Activated T-helper 2 cell treated with anti-CD3 and anti-CD28 coated beads, Interferon-gamma antibody, Interleukin-2, Interleukin-4, amounts not matched to agents 10 μg/mL and 5 μg/mL and 100 μg/mL, durations not matched to agents 14 hours and 24 hours and 36 hours (primary cell): Measurements from ENCODE around the gene PRIM2. TPM values are rescaled to one million over a fixed set of nuclear protein-coding genes. Genes with fewer than 3 reads are reported as not detected.
"Not testable (repeated sequence)": the region's sequence is repeated elsewhere in the genome, so short reads cannot be mapped to it uniquely, and the experiment has no call there.

Experiments
- DNase-seq: peaks from one replicate; pipeline ENCODE4 v3.0.0; 2021; ENCODE audit warnings: low spot score
- H3K27ac Mint-ChIP-seq: one replicate; pipeline ENCODE4 v1.8.0; 2021; ENCODE audit warnings: mixed read lengths
- H3K27me3 Mint-ChIP-seq: one replicate; pipeline ENCODE4 v1.8.0; 2021; ENCODE audit warnings: low read depth, mixed read lengths
- H3K36me3 Mint-ChIP-seq: one replicate; pipeline ENCODE4 v1.8.0; 2021; ENCODE audit warnings: low read depth, mixed read lengths
- H3K4me1 Mint-ChIP-seq: one replicate; pipeline ENCODE4 v1.8.0; 2021; ENCODE audit warnings: low read depth, mixed read lengths
- H3K4me3 Mint-ChIP-seq: one replicate; pipeline ENCODE4 v1.8.0; 2021; ENCODE audit warnings: low read depth, mild to moderate bottlenecking, moderate library complexity, mixed read lengths
- H3K9me3 Mint-ChIP-seq: one replicate; pipeline ENCODE4 v1.8.0; 2021; ENCODE audit warnings: mixed read lengths
- intact Hi-C: fragments of 100-400 bp; cut with micrococcal nuclease; formaldehyde crosslinking; loops from one replicate; pipeline ENCODE4 v1.15.1; 2023
- total RNA-seq: library from RNA; stranded (reverse); gene quantifications from 2 replicates; pipeline ENCODE4 v1.2.3, GENCODE V29; 2022

Gene PRIM2
- total RNA-seq, 1 donor from 2014 or later = 37.9 TPM

- H3K9me3 Mint-ChIP-seq, H3K27me3 Mint-ChIP-seq, H3K4me3 Mint-ChIP-seq, intact Hi-C loops, DNase-seq, H3K27ac Mint-ChIP-seq: not testable (repeated sequence)
- Mint-ChIP-seq H3K4me1 (peaks cover 17% of the 10 kb centered on the region), H3K36me3 (peaks cover 11% of the 10 kb centered on the region)
These were observed 127.4 kb downstream of the PRIM2 start for GRCh38 chr6:57444787-57445186.

- Mint-ChIP-seq H3K36me3 (peaks cover 11% of the 10 kb centered on the region), H3K4me1 (peaks cover 17% of the 10 kb centered on the region)
- H3K9me3 Mint-ChIP-seq, H3K27me3 Mint-ChIP-seq, DNase-seq, H3K4me3 Mint-ChIP-seq, H3K27ac Mint-ChIP-seq, intact Hi-C loops: not testable (repeated sequence)
These were observed 127.9 kb downstream of the PRIM2 start for GRCh38 chr6:57445379-57445778.

GRCh38 chr6:57445790-57446468 is 128.5 kb downstream of the PRIM2 start:
- intact Hi-C loops, H3K27ac Mint-ChIP-seq, DNase-seq, H3K9me3 Mint-ChIP-seq, H3K27me3 Mint-ChIP-seq, H3K4me3 Mint-ChIP-seq: not testable (repeated sequence)
- peaks cover 17% of the 10 kb centered on the region for H3K4me1 Mint-ChIP-seq
- H3K36me3 Mint-ChIP-seq = peaks cover 11% of the 10 kb centered on the region

GRCh38 chr6:57449496-57450066 is 132.2 kb downstream of the PRIM2 start:
- H3K36me3 Mint-ChIP-seq = peaks cover 20% of the 10 kb centered on the region
- peaks cover 13% of the 10 kb centered on the region for H3K4me1 Mint-ChIP-seq
- intact Hi-C loops, H3K4me3 Mint-ChIP-seq, H3K27ac Mint-ChIP-seq, DNase-seq, H3K9me3 Mint-ChIP-seq, H3K27me3 Mint-ChIP-seq: not testable (repeated sequence)

- H3K27me3 Mint-ChIP-seq, H3K9me3 Mint-ChIP-seq, DNase-seq, H3K4me1 Mint-ChIP-seq, H3K4me3 Mint-ChIP-seq, H3K36me3 Mint-ChIP-seq, H3K27ac Mint-ChIP-seq, intact Hi-C loops: not testable (repeated sequence)
These were observed 142.4 kb downstream of the PRIM2 start for GRCh38 chr6:57459781-57460180.

- H3K36me3 Mint-ChIP-seq = not testable (repeated sequence)
These were observed 143.6 kb downstream of the PRIM2 start for GRCh38 chr6:57461022-57461421.

GRCh38 chr6:57463809-57464208 is 146.4 kb downstream of the PRIM2 start:
- H3K27ac Mint-ChIP-seq, H3K4me1 Mint-ChIP-seq, H3K9me3 Mint-ChIP-seq, H3K27me3 Mint-ChIP-seq, intact Hi-C loops, H3K36me3 Mint-ChIP-seq, H3K4me3 Mint-ChIP-seq, DNase-seq: not testable (repeated sequence)

More at GRCh38 chr6:57461022-57461421, 143.6 kb downstream of the PRIM2 start:
- intact Hi-C loops, DNase-seq, H3K4me1 Mint-ChIP-seq, H3K9me3 Mint-ChIP-seq, H3K27me3 Mint-ChIP-seq, H3K4me3 Mint-ChIP-seq, H3K27ac Mint-ChIP-seq: not testable (repeated sequence)

GRCh38 chr6:57465968-57466367 is 148.5 kb downstream of the PRIM2 start:
- H3K27me3 Mint-ChIP-seq, H3K4me1 Mint-ChIP-seq, H3K36me3 Mint-ChIP-seq, H3K27ac Mint-ChIP-seq, DNase-seq, H3K4me3 Mint-ChIP-seq, intact Hi-C loops, H3K9me3 Mint-ChIP-seq: not testable (repeated sequence)

GRCh38 chr6:57469072-57469471 is 151.6 kb downstream of the PRIM2 start:
- intact Hi-C loops = no loop called here
- no peak overlapping the region for H3K27ac Mint-ChIP-seq
- no peak overlapping the region for H3K4me3 Mint-ChIP-seq
- H3K9me3 Mint-ChIP-seq = no peaks in the 10 kb centered on the region
- no peak for DNase-seq
- no peaks in the 10 kb centered on the region for H3K4me1 Mint-ChIP-seq
- H3K36me3 Mint-ChIP-seq = no peaks in the 10 kb centered on the region
- no peaks in the 10 kb centered on the region for H3K27me3 Mint-ChIP-seq

- H3K36me3 Mint-ChIP-seq, H3K4me3 Mint-ChIP-seq, H3K9me3 Mint-ChIP-seq, H3K4me1 Mint-ChIP-seq, H3K27me3 Mint-ChIP-seq, H3K27ac Mint-ChIP-seq, intact Hi-C loops, DNase-seq: not testable (repeated sequence)
These were observed 152.7 kb downstream of the PRIM2 start for GRCh38 chr6:57470148-57470547.

- DNase-seq, H3K4me3 Mint-ChIP-seq, H3K9me3 Mint-ChIP-seq, H3K36me3 Mint-ChIP-seq, H3K4me1 Mint-ChIP-seq, H3K27me3 Mint-ChIP-seq, intact Hi-C loops, H3K27ac Mint-ChIP-seq: not testable (repeated sequence)
These were observed 154.0 kb downstream of the PRIM2 start for GRCh38 chr6:57471314-57471864.

GRCh38 chr6:57472861-57473362 is 155.5 kb downstream of the PRIM2 start:
- H3K9me3 Mint-ChIP-seq, DNase-seq, H3K4me1 Mint-ChIP-seq, H3K27ac Mint-ChIP-seq, H3K36me3 Mint-ChIP-seq, H3K4me3 Mint-ChIP-seq, intact Hi-C loops, H3K27me3 Mint-ChIP-seq: not testable (repeated sequence)

- DNase-seq, H3K4me1 Mint-ChIP-seq, intact Hi-C loops, H3K9me3 Mint-ChIP-seq, H3K27ac Mint-ChIP-seq, H3K27me3 Mint-ChIP-seq, H3K4me3 Mint-ChIP-seq, H3K36me3 Mint-ChIP-seq: not testable (repeated sequence)
These were observed 157.5 kb downstream of the PRIM2 start for GRCh38 chr6:57474862-57475475.
